Activated CD4-positive, alpha-beta memory T cell treated with anti-CD3 and anti-CD28 coated beads, Interleukin-2, amount 10 ng/mL, durations not matched to agents 7 days and 5 days (primary cell): Measurements from ENCODE around the gene SLC24A3. TPM values are rescaled to one million over a fixed set of nuclear protein-coding genes. Genes with fewer than 3 reads are reported as not detected.

Experiments
- CTCF ChIA-PET: fragments of 350-600 bp; sonication (Branson Sonifier 250); formaldehyde crosslinking; loops from one replicate; lab custom pipeline; 2021; ENCODE audit warnings: antibody characterized with exemption, inconsistent platforms; lab: Charles Lee
- POLR2A ChIA-PET: fragments of 350-600 bp; sonication (Branson Sonifier 250); formaldehyde crosslinking; loops from one replicate; lab custom pipeline; 2021; ENCODE audit warnings: antibody characterized with exemption; lab: Charles Lee
- DNase-seq: peaks from one replicate; pipeline ENCODE4 v3.0.0-alpha.2; 2020
- H3K27ac Mint-ChIP-seq: one replicate; pipeline ENCODE4 v1.8.0; 2021; ENCODE audit warnings: mild to moderate bottlenecking, mixed read lengths
- H3K27me3 Mint-ChIP-seq: one replicate; pipeline ENCODE4 v1.8.0; 2021; ENCODE audit warnings: mixed read lengths
- H3K36me3 Mint-ChIP-seq: one replicate; pipeline ENCODE4 v1.8.0; 2021; ENCODE audit warnings: low read depth, mixed read lengths
- H3K4me1 Mint-ChIP-seq: one replicate; pipeline ENCODE4 v1.8.0; 2021; ENCODE audit warnings: mixed read lengths
- H3K4me3 Mint-ChIP-seq: one replicate; pipeline ENCODE4 v1.8.0; 2021; ENCODE audit warnings: mild to moderate bottlenecking, mixed read lengths
- H3K9me3 Mint-ChIP-seq: one replicate; pipeline ENCODE4 v1.8.0; 2021; ENCODE audit warnings: mixed read lengths
- total RNA-seq, 2 experiments: library from RNA; stranded (reverse); gene quantifications; one replicate each; pipeline ENCODE4 v1.2.3, GENCODE V29; 2021

The SLC24A3 gene
- total RNA-seq, 2 experiments from 2014 or later, result not detected

GRCh38 chr20:19407736-19408135, 195.3 kb downstream of the SLC24A3 start:
- no peaks in the 10 kb centered on the region for H3K4me1 Mint-ChIP-seq
- no peaks in the 10 kb centered on the region for H3K27me3 Mint-ChIP-seq
- H3K36me3 Mint-ChIP-seq, result no peaks in the 10 kb centered on the region
- peaks cover 4% of the 10 kb centered on the region for H3K9me3 Mint-ChIP-seq
- no peak overlapping the region for H3K4me3 Mint-ChIP-seq
- ChIA-PET POLR2A (no interaction called here), CTCF (no interaction called here)
- no peak for DNase-seq
- H3K27ac Mint-ChIP-seq, result no peak overlapping the region

GRCh38 chr20:19408971-19409370, 196.5 kb downstream of the SLC24A3 start:
- Mint-ChIP-seq H3K27me3 (no peaks in the 10 kb centered on the region), H3K27ac (no peak overlapping the region), H3K4me1 (no peaks in the 10 kb centered on the region), H3K4me3 (no peak overlapping the region), H3K36me3 (no peaks in the 10 kb centered on the region), H3K9me3 (peaks cover 4% of the 10 kb centered on the region)
- CTCF ChIA-PET, result no interaction called here
- POLR2A ChIA-PET, result no interaction called here
- DNase-seq, result no peak

DNA sequence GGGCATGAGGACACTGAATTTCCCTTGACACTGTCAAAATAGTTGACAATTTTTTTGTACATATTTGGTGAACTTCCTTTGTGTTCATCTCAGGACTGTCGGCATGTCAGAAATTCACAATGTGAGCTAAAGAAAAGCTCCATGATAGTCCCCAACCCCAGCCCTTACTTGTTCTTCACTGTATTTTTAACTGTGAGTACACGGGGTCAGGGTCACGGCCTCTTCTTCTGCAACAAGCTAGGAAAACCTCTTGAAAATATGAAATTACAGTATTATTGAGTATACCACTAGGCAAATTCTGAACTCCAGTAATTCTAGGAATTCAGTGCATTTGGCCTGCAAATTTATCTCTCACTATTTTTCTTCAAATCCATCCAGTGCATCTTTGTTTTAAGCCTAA, 199.4 kb downstream of the SLC24A3 start:
- Mint-ChIP-seq H3K27me3 (no peaks in the 10 kb centered on the region), H3K36me3 (no peaks in the 10 kb centered on the region), H3K27ac (no peak overlapping the region), H3K4me3 (no peak overlapping the region), H3K4me1 (no peaks in the 10 kb centered on the region), H3K9me3 (peaks cover 4% of the 10 kb centered on the region)
- DNase-seq, result no peak
- ChIA-PET CTCF (no interaction called here), POLR2A (no interaction called here)

- no peaks in the 10 kb centered on the region for H3K27me3 Mint-ChIP-seq
- no peak overlapping the region for H3K27ac Mint-ChIP-seq
- peaks cover 4% of the 10 kb centered on the region for H3K9me3 Mint-ChIP-seq
- CTCF ChIA-PET, result no interaction called here
- POLR2A ChIA-PET, result no interaction called here
- H3K36me3 Mint-ChIP-seq, result no peaks in the 10 kb centered on the region
- no peak overlapping the region for H3K4me3 Mint-ChIP-seq
- no peak for DNase-seq
- no peaks in the 10 kb centered on the region for H3K4me1 Mint-ChIP-seq
Measured at GRCh38 chr20:19412254-19412653, 199.8 kb downstream of the SLC24A3 start.

GRCh38 chr20:19414600-19414999, 202.2 kb downstream of the SLC24A3 start:
- Mint-ChIP-seq H3K4me3 (no peak overlapping the region), H3K36me3 (no peaks in the 10 kb centered on the region), H3K4me1 (no peaks in the 10 kb centered on the region), H3K27ac (no peak overlapping the region), H3K9me3 (peaks cover 3% of the 10 kb centered on the region), H3K27me3 (no peaks in the 10 kb centered on the region)
- DNase-seq, result no peak
- ChIA-PET CTCF (no interaction called here), POLR2A (no interaction called here)

- no peaks in the 10 kb centered on the region for H3K36me3 Mint-ChIP-seq
- H3K4me1 Mint-ChIP-seq, result no peaks in the 10 kb centered on the region
- no peak overlapping the region for H3K4me3 Mint-ChIP-seq
- no peaks in the 10 kb centered on the region for H3K27me3 Mint-ChIP-seq
- H3K9me3 Mint-ChIP-seq, result no peaks in the 10 kb centered on the region
- ChIA-PET POLR2A (no interaction called here), CTCF (no interaction called here)
- H3K27ac Mint-ChIP-seq, result no peak overlapping the region
- no peak for DNase-seq
Measured at GRCh38 chr20:19415786-19416185, 203.3 kb downstream of the SLC24A3 start.

- no peaks in the 10 kb centered on the region for H3K4me1 Mint-ChIP-seq
- ChIA-PET POLR2A (no interaction called here), CTCF (no interaction called here)
- no peak for DNase-seq
- H3K27ac Mint-ChIP-seq, result no peak overlapping the region
- H3K9me3 Mint-ChIP-seq, result no peaks in the 10 kb centered on the region
- H3K4me3 Mint-ChIP-seq, result no peak overlapping the region
- no peaks in the 10 kb centered on the region for H3K27me3 Mint-ChIP-seq
- no peaks in the 10 kb centered on the region for H3K36me3 Mint-ChIP-seq
Measured at GRCh38 chr20:19416627-19417026, 204.2 kb downstream of the SLC24A3 start.

DNA sequence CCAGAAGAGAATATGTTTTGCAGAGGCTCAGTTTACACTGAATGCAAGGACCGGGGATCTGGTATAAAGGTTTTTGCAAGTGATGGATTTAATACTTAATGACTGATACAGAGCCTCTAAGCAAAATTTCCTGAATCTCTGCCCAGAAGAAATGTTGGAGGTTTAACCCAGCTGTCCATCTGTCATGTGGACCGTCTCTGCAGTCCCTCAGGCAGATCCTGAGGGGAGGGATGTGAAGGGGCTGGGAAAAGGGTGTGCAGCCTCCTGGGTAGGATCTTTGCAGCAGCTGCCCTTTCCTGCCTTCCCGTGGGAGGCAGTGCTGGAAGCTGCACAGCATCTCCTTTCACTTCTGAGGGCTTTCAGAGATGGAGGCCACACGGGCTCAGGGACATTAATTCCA, 207.0 kb downstream of the SLC24A3 start:
- H3K36me3 Mint-ChIP-seq, result no peaks in the 10 kb centered on the region
- CTCF ChIA-PET, result no interaction called here

GRCh38 chr20:19423097-19423899, 210.9 kb downstream of the SLC24A3 start:
- no peaks in the 10 kb centered on the region for H3K36me3 Mint-ChIP-seq
- ChIA-PET POLR2A (no interaction called here), CTCF (no interaction called here)
- H3K9me3 Mint-ChIP-seq, result no peaks in the 10 kb centered on the region
- no peaks in the 10 kb centered on the region for H3K27me3 Mint-ChIP-seq
- no peak for DNase-seq
- no peak overlapping the region for H3K4me3 Mint-ChIP-seq
- no peaks in the 10 kb centered on the region for H3K4me1 Mint-ChIP-seq
- no peak overlapping the region for H3K27ac Mint-ChIP-seq

More for the DNA sequence above, 207.0 kb downstream of the SLC24A3 start:
- H3K4me1 Mint-ChIP-seq, result no peaks in the 10 kb centered on the region
- no peaks in the 10 kb centered on the region for H3K9me3 Mint-ChIP-seq
- no peak overlapping the region for H3K4me3 Mint-ChIP-seq
- no peak overlapping the region for H3K27ac Mint-ChIP-seq
- POLR2A ChIA-PET, result no interaction called here
- H3K27me3 Mint-ChIP-seq, result no peaks in the 10 kb centered on the region
- no peak for DNase-seq

GRCh38 chr20:19423900-19424620, 211.6 kb downstream of the SLC24A3 start:
- Mint-ChIP-seq H3K4me3 (no peak overlapping the region), H3K27me3 (no peaks in the 10 kb centered on the region), H3K36me3 (no peaks in the 10 kb centered on the region), H3K4me1 (no peaks in the 10 kb centered on the region), H3K9me3 (no peaks in the 10 kb centered on the region), H3K27ac (no peak overlapping the region)
- ChIA-PET POLR2A (no interaction called here), CTCF (no interaction called here)
- no peak for DNase-seq

DNA sequence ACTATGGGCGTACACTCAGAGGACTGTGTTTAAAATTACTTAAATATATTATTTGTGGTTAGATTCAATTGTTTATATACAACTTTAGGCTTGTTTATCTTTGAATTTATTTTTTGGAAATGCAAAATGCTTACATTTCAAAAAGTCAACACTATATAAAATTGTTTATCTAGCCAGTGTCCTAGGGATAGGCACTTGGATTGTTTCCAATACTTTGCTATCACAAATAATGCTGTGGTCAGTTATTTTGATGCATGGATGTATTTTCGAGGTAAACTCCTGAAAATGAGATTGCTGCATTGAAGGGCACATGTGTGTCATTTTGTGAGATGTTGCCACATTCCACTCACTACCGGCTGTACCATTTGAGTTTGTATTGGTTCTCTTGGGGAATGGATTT, 213.9 kb downstream of the SLC24A3 start:
- Mint-ChIP-seq H3K36me3 (no peaks in the 10 kb centered on the region), H3K4me1 (no peaks in the 10 kb centered on the region), H3K4me3 (no peak overlapping the region), H3K9me3 (no peaks in the 10 kb centered on the region), H3K27ac (no peak overlapping the region), H3K27me3 (no peaks in the 10 kb centered on the region)
- DNase-seq, result no peak
- CTCF ChIA-PET, result no interaction called here
- POLR2A ChIA-PET, result no interaction called here

- no peak for DNase-seq
- ChIA-PET POLR2A (no interaction called here), CTCF (no interaction called here)
- no peak overlapping the region for H3K27ac Mint-ChIP-seq
- no peak overlapping the region for H3K4me3 Mint-ChIP-seq
- H3K36me3 Mint-ChIP-seq, result no peaks in the 10 kb centered on the region
- H3K4me1 Mint-ChIP-seq, result no peaks in the 10 kb centered on the region
- no peaks in the 10 kb centered on the region for H3K27me3 Mint-ChIP-seq
- H3K9me3 Mint-ChIP-seq, result no peaks in the 10 kb centered on the region
Measured at GRCh38 chr20:19427480-19427879, 215.0 kb downstream of the SLC24A3 start.

DNA sequence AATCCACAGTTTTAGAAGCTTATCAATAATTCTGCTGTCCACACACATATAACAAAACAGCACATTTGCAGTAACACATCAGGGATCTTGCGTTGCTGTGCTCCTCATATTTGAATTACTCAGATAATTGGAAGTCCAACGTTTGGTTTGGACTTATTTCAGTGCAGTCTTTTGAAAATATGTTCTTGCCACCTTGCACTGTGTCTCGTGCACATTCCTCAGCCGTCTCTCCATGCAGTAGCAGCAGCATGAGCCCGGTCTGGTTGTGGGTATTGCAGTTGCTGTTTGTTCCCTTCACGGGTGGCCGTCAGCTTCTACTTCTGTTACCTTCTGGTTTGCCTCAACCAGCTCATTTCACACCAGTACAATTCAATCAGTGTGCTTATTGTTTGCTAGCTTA, 215.5 kb downstream of the SLC24A3 start:
- DNase-seq, result no peak
- Mint-ChIP-seq H3K27ac (no peak overlapping the region), H3K4me3 (no peak overlapping the region), H3K27me3 (no peaks in the 10 kb centered on the region), H3K36me3 (no peaks in the 10 kb centered on the region), H3K9me3 (no peaks in the 10 kb centered on the region), H3K4me1 (no peaks in the 10 kb centered on the region)
- POLR2A ChIA-PET, result no interaction called here
- CTCF ChIA-PET, result no interaction called here

- Mint-ChIP-seq H3K4me3 (no peak overlapping the region), H3K9me3 (no peaks in the 10 kb centered on the region), H3K36me3 (no peaks in the 10 kb centered on the region), H3K27ac (no peak overlapping the region), H3K4me1 (no peaks in the 10 kb centered on the region), H3K27me3 (no peaks in the 10 kb centered on the region)
- ChIA-PET POLR2A (no interaction called here), CTCF (no interaction called here)
- no peak for DNase-seq
Measured at GRCh38 chr20:19428324-19428723, 215.9 kb downstream of the SLC24A3 start.
